Measurements from ENCODE around the gene NET1. TPM values are rescaled to one million over a fixed set of nuclear protein-coding genes. Genes with fewer than 3 reads are reported as not detected.

Gene NET1
- total RNA-seq, 1 experiment from 2014 or later = 154 TPM

- no peak for DNase-seq
- H3K4me3 Mint-ChIP-seq (ENCODE audit: low read depth, unreplicated experiment) = no peak overlapping the region
- peaks cover 7% of the 10 kb centered on the region for H3K27me3 Mint-ChIP-seq (ENCODE audit: unreplicated experiment)
- no peaks in the 10 kb centered on the region for H3K9me3 Mint-ChIP-seq (ENCODE audit: low read depth, unreplicated experiment)
- intact Hi-C loops (cut with micrococcal nuclease; ENCODE audit: unreplicated experiment) = no loop called here
- H3K27ac Mint-ChIP-seq (ENCODE audit: unreplicated experiment) = no peak overlapping the region
- BruUV-seq (replicated peaks) = no TSS peak
- H3K36me3 Mint-ChIP-seq (ENCODE audit: insufficient read depth, unreplicated experiment) = peaks cover 20% of the 10 kb centered on the region
- TF ChIP-seq CTCF (IDR thresholded peaks at IDR 0.05; ENCODE audit: unreplicated experiment) = no peak
- CTCF ChIA-PET = interaction anchor here (0.6 to 1.7 kb wide), 2 partner anchors 18 to 156 kb away, joined by 3 to 4 read pairs; no protein-coding TSS in a partner anchor
- peaks cover 21% of the 10 kb centered on the region for H3K4me1 Mint-ChIP-seq (ENCODE audit: low read depth, unreplicated experiment)
These were observed 54.8 kb downstream of the NET1 start for GRCh38 chr10:5467207-5467535.

- Mint-ChIP-seq H3K36me3 (ENCODE audit: insufficient read depth, unreplicated experiment) (peaks cover 14% of the 10 kb centered on the region), H3K9me3 (ENCODE audit: low read depth, unreplicated experiment) (no peaks in the 10 kb centered on the region), H3K4me1 (ENCODE audit: low read depth, unreplicated experiment) (peaks cover 21% of the 10 kb centered on the region), H3K27me3 (ENCODE audit: unreplicated experiment) (peaks cover 7% of the 10 kb centered on the region), H3K4me3 (ENCODE audit: low read depth, unreplicated experiment) (no peak overlapping the region), H3K27ac (ENCODE audit: unreplicated experiment) (no peak overlapping the region)
- TF ChIP-seq CTCF (IDR thresholded peaks at IDR 0.05; ENCODE audit: unreplicated experiment) = no peak
- intact Hi-C loops (cut with micrococcal nuclease; ENCODE audit: unreplicated experiment) = no loop called here
- BruUV-seq (replicated peaks) = no TSS peak
- CTCF ChIA-PET = interaction anchor here (1.7 kb wide), 1 partner anchor 156 kb away, joined by 4 read pairs; no protein-coding TSS in a partner anchor
- DNase-seq = no peak
These were observed 55.4 kb downstream of the NET1 start for GRCh38 chr10:5467634-5468255.

- Mint-ChIP-seq H3K4me1 (ENCODE audit: low read depth, unreplicated experiment) (peaks cover 21% of the 10 kb centered on the region), H3K27ac (ENCODE audit: unreplicated experiment) (peak overlapping the region; percentile 16)
These were observed 56.1 kb downstream of the NET1 start for GRCh38 chr10:5468262-5469106.

More at GRCh38 chr10:5468262-5469106, 56.1 kb downstream of the NET1 start:
- CTCF ChIA-PET = interaction anchor here (1.7 kb wide), 1 partner anchor 155 kb away, joined by 4 read pairs; no protein-coding TSS in a partner anchor
- no peak overlapping the region for H3K4me3 Mint-ChIP-seq (ENCODE audit: low read depth, unreplicated experiment)
- peaks cover 6% of the 10 kb centered on the region for H3K36me3 Mint-ChIP-seq (ENCODE audit: insufficient read depth, unreplicated experiment)
- no TSS peak for BruUV-seq (replicated peaks)
- no peak for TF ChIP-seq CTCF (IDR thresholded peaks at IDR 0.05; ENCODE audit: unreplicated experiment)
- H3K9me3 Mint-ChIP-seq (ENCODE audit: low read depth, unreplicated experiment) = no peaks in the 10 kb centered on the region
- peaks cover 7% of the 10 kb centered on the region for H3K27me3 Mint-ChIP-seq (ENCODE audit: unreplicated experiment)
- no peak for DNase-seq
- intact Hi-C loops (cut with micrococcal nuclease; ENCODE audit: unreplicated experiment) = no loop called here

All from Calu3 (cell line).